Measurements from ENCODE around the gene RPS29.

RPS29 gene

DNA sequence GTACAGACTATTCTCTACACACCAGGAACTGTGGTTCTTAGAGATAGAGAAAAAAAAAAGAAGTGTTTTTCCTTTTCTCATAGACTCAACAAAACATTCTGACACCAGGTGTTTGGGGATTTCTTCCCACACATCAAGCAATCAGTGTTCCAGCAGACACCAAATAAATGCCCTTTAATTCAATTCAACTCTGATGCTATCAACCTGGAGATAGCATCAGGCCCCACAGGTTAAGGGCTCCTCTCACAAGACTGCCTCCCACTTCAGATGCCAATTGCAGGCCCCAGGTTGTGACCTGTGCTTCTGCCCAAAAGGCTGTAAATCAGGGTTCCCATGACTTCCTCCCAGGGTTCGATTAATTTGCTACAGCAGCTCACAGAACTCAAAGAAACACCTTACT lies 36.7 kb downstream of the RPS29 start:
- no peak for DNase-seq

DNA sequence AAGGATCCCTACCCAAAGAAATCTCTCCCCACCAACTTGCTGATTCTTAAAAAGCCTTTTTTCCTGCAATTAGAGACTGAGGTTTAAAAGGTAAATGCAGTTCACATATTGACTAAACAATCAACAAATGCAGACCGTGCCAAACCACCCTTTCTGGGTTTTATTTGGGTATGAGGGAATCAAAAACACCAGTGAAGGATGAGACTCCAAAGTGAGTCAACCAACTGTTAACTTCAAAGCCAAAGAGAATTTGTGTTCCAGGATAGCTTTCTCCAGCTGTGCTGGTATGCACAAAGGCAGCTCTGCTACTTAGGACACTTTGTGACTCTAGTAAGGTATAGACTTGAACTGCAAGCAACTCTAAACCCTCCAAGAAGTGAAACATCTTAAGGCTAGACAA lies 39.4 kb downstream of the RPS29 start:
- DNase-seq = no peak

DNA sequence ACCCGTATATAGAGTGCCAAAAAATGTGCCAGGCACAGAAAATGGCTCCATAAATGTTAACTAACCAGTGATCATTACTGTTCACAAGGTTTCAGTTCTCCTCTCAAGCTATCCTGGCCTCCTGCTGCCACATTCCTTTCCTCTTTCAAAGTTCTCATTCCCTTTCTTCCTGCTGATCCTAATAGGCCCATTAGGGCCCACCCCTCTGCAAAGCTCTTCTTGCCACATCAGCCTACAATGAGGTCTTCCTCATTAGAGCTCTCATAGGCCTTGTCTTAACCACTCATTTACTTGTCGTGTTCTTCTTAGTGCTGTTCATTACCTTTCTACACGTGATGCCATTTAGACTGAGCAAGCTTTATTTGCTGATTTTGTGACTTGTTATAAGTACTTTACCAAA lies 40.5 kb downstream of the RPS29 start:
- no peak for DNase-seq

DNA sequence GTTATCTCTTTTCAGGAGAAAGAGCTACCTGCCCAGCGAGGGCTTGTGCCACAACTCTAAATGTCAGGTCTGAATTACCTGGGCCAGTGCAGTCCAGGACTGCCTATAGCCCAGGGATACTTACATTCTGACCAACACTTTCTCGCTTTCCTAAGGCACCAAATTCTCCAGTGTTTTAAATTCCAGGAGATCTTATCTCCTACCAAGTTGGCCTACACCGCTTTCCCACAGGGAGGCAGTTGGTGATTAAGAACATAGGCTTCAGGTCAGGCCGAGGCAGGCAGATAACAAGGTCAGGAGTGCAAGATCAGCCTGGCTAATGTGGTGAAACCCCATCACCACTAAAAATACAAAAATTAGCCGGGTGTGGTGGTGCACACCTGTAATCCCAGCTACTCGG lies 41.1 kb downstream of the RPS29 start:
- DNase-seq = no peak

- no peak for DNase-seq
These were observed 45.1 kb downstream of the RPS29 start for GRCh38 chr14:49541049-49541448.

- DNase-seq = no peak
These were observed 47.3 kb downstream of the RPS29 start for GRCh38 chr14:49538852-49539251.

Data from stimulated activated CD4-positive, alpha-beta T cell treated with anti-CD3 and anti-CD28 coated beads, Interleukin-1b, Interleukin-23, amount 100 ng/mL, for 48 hours (primary cell).